Measurements from ENCODE around the gene PDE4D. TPM values are rescaled to one million over a fixed set of nuclear protein-coding genes. Genes with fewer than 3 reads are reported as not detected.

PDE4D gene
- total RNA-seq, 1 experiment from 2014 or later = 3.6 TPM

- POLR2A ChIA-PET (ENCODE audit: unreplicated experiment) = no interaction called here
Measured at GRCh38 chr5:59873113-59873512, 20.4 kb downstream of the PDE4D start.

GRCh38 chr5:59866661-59867060 is 26.9 kb downstream of the PDE4D start:
- Histone ChIP-seq H3K9me3 (ENCODE audit: low read length) (no peaks in the 10 kb centered on the region), H3K4me3 (ENCODE audit: low read length) (no peak overlapping the region), H3F3A (ENCODE audit: low read length, unreplicated experiment) (no peaks in the 10 kb centered on the region), H3K36me3 (ENCODE audit: low read depth, low read length) (no peaks in the 10 kb centered on the region), H4K20me1 (ENCODE audit: low read length) (no peaks in the 10 kb centered on the region), H3K9me2 (replicated peaks; ENCODE audit: low read length) (no peaks in the 10 kb centered on the region), H3K27me3 (ENCODE audit: low read length) (peaks cover 25% of the 10 kb centered on the region), H3K4me1 (ENCODE audit: insufficient read depth, low read length) (no peaks in the 10 kb centered on the region), H2AFZ (ENCODE audit: low read length) (no peak overlapping the region), H3K9ac (ENCODE audit: low read length) (no peak overlapping the region), H3K79me2 (ENCODE audit: low read length) (no peaks in the 10 kb centered on the region), H3K27ac (ENCODE audit: low read length) (no peak overlapping the region), H3K4me2 (ENCODE audit: low read length) (no peak overlapping the region)
- ChIA-PET POLR2A (ENCODE audit: unreplicated experiment) (no interaction called here), CTCF (no interaction called here)
- ATAC-seq (no peak), DNase-seq (no peak)
- BruUV-seq (replicated peaks) = no TSS peak
- intact Hi-C loops (cut with micrococcal nuclease) = no loop called here
- TF ChIP-seq EZH2 (IDR thresholded peaks at IDR 0.05; ENCODE audit: low read length, unreplicated experiment) = no peak
- TF ChIP-seq EZH2phosphoT487 (IDR thresholded peaks at IDR 0.05; ENCODE audit: borderline replicate concordance, low read length) = no peak
- no peak for TF ChIP-seq CTCF (conservative IDR thresholded peaks at IDR 0.05; ENCODE audit: low read depth, low read length)

More at GRCh38 chr5:59873113-59873512, 20.4 kb downstream of the PDE4D start:
- no peak overlapping the region for H3K9ac ChIP-seq (ENCODE audit: low read length)
- no peak overlapping the region for H2AFZ ChIP-seq (ENCODE audit: low read length)
- no peaks in the 10 kb centered on the region for H3K4me1 ChIP-seq (ENCODE audit: insufficient read depth, low read length)
- BruUV-seq (replicated peaks) = no TSS peak
- H3K36me3 ChIP-seq (ENCODE audit: low read depth, low read length) = no peaks in the 10 kb centered on the region
- H3K9me2 ChIP-seq (replicated peaks; ENCODE audit: low read length) = no peaks in the 10 kb centered on the region
- DNase-seq = no peak
- no peaks in the 10 kb centered on the region for H3F3A ChIP-seq (ENCODE audit: low read length, unreplicated experiment)
- no peak overlapping the region for H3K4me3 ChIP-seq (ENCODE audit: low read length)
- no peaks in the 10 kb centered on the region for H3K9me3 ChIP-seq (ENCODE audit: low read length)
- H3K4me2 ChIP-seq (ENCODE audit: low read length) = no peak overlapping the region
- peaks cover 14% of the 10 kb centered on the region for H3K27me3 ChIP-seq (ENCODE audit: low read length)
- CTCF ChIA-PET = no interaction called here
- no peaks in the 10 kb centered on the region for H4K20me1 ChIP-seq (ENCODE audit: low read length)
- TF ChIP-seq EZH2phosphoT487 (IDR thresholded peaks at IDR 0.05; ENCODE audit: borderline replicate concordance, low read length) (no peak), CTCF (conservative IDR thresholded peaks at IDR 0.05; ENCODE audit: low read depth, low read length) (no peak), EZH2 (IDR thresholded peaks at IDR 0.05; ENCODE audit: low read length, unreplicated experiment) (no peak)
- ATAC-seq = no peak
- intact Hi-C loops (cut with micrococcal nuclease) = no loop called here
- H3K79me2 ChIP-seq (ENCODE audit: low read length) = no peaks in the 10 kb centered on the region
- no peak overlapping the region for H3K27ac ChIP-seq (ENCODE audit: low read length)

GRCh38 chr5:59864718-59865117 is 28.8 kb downstream of the PDE4D start:
- Histone ChIP-seq H3K27me3 (ENCODE audit: low read length) (peaks cover 25% of the 10 kb centered on the region), H3K4me2 (ENCODE audit: low read length) (no peak overlapping the region), H3K9me2 (replicated peaks; ENCODE audit: low read length) (no peaks in the 10 kb centered on the region), H3K4me3 (ENCODE audit: low read length) (no peak overlapping the region), H3K9me3 (ENCODE audit: low read length) (no peaks in the 10 kb centered on the region), H3K27ac (ENCODE audit: low read length) (no peak overlapping the region), H3K36me3 (ENCODE audit: low read depth, low read length) (no peaks in the 10 kb centered on the region), H3F3A (ENCODE audit: low read length, unreplicated experiment) (no peaks in the 10 kb centered on the region), H4K20me1 (ENCODE audit: low read length) (no peaks in the 10 kb centered on the region), H3K4me1 (ENCODE audit: insufficient read depth, low read length) (no peaks in the 10 kb centered on the region), H3K79me2 (ENCODE audit: low read length) (no peaks in the 10 kb centered on the region), H2AFZ (ENCODE audit: low read length) (no peak overlapping the region), H3K9ac (ENCODE audit: low read length) (no peak overlapping the region)
- intact Hi-C loops (cut with micrococcal nuclease) = no loop called here
- ATAC-seq (no peak), DNase-seq (no peak)
- CTCF ChIA-PET = no interaction called here
- TF ChIP-seq EZH2 (IDR thresholded peaks at IDR 0.05; ENCODE audit: low read length, unreplicated experiment) (no peak), EZH2phosphoT487 (IDR thresholded peaks at IDR 0.05; ENCODE audit: borderline replicate concordance, low read length) (no peak), CTCF (conservative IDR thresholded peaks at IDR 0.05; ENCODE audit: low read depth, low read length) (no peak)
- POLR2A ChIA-PET (ENCODE audit: unreplicated experiment) = no interaction called here
- BruUV-seq (replicated peaks) = no TSS peak
